Panc1 (cell line): ENCODE results near the gene AK2.

Source experiments
- SIN3A ChIP-seq: IDR thresholded peaks from 2 replicates; pipeline ENCODE4 v1.6.1; 2012; ENCODE audit warnings: low read depth, mild to moderate bottlenecking, low read length, moderate library complexity, borderline replicate concordance; ENCODE audit not compliant: insufficient read depth
- TF ChIP-seq, protein P1 (sequence below): fragments of 450-650 bp; IDR thresholded peaks from 2 replicates; pipeline ENCODE4 v1.5.1; 2017; ENCODE audit warnings: mild to moderate bottlenecking

- TF ChIP-seq, protein P1, sequence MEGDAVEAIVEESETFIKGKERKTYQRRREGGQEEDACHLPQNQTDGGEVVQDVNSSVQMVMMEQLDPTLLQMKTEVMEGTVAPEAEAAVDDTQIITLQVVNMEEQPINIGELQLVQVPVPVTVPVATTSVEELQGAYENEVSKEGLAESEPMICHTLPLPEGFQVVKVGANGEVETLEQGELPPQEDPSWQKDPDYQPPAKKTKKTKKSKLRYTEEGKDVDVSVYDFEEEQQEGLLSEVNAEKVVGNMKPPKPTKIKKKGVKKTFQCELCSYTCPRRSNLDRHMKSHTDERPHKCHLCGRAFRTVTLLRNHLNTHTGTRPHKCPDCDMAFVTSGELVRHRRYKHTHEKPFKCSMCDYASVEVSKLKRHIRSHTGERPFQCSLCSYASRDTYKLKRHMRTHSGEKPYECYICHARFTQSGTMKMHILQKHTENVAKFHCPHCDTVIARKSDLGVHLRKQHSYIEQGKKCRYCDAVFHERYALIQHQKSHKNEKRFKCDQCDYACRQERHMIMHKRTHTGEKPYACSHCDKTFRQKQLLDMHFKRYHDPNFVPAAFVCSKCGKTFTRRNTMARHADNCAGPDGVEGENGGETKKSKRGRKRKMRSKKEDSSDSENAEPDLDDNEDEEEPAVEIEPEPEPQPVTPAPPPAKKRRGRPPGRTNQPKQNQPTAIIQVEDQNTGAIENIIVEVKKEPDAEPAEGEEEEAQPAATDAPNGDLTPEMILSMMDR = no peak
- no peak for TF ChIP-seq SIN3A
These were observed 3.2 kb upstream of the AK2 start for GRCh38 chr1:33039840-33040239.
